Endothelial cell of umbilical vein (primary cell): ENCODE measurements around the gene DCUN1D1. TPM values are rescaled to one million over a fixed set of nuclear protein-coding genes. Genes with fewer than 3 reads are reported as not detected.
A peak's percentile ranks its signal among the peaks of the same experiment; 100 is the strongest.

Experiments used
- BruUV-seq: library from RNA; stranded (reverse); fragments of 400-500 nt; replicated peaks from 2 replicates; lab custom pipeline; 2021; lab: Mats Ljungman, UMichigan
- CTCF ChIA-PET: fragments of 300-600, 350-600 bp; sonication (Branson Sonifier 250); formaldehyde crosslinking; loops from one replicate; lab custom pipeline; 2021; ENCODE audit warnings: antibody characterized with exemption, inconsistent platforms; lab: Charles Lee
- POLR2A ChIA-PET: fragments of 300-600, 350-600 bp; sonication (Branson Sonifier 250); formaldehyde crosslinking; loops from one replicate; lab custom pipeline; 2021; ENCODE audit warnings: antibody characterized with exemption, inconsistent platforms; lab: Charles Lee
- DNase-seq: peaks from one replicate; pipeline ENCODE4 v3.0.0-alpha.2; 2011; ENCODE audit warnings: low read depth, low spot score
- FAIRE-seq: peaks from 2 replicates; lab custom pipeline; 2011; peaks lifted over from hg19 to GRCh38; lab: Jason Lieb, UNC
- H2AFZ ChIP-seq: 2 replicates; pipeline ENCODE4 v1.6.0; 2012; ENCODE audit warnings: low read depth, low read length, control low read depth, inconsistent platforms
- H3K27ac ChIP-seq: 2 replicates; pipeline ENCODE4 v1.5.1; 2011; ENCODE audit warnings: low read depth, mild to moderate bottlenecking, control low read depth, low read length, moderate library complexity; ENCODE audit not compliant: insufficient read depth
- H3K27me3 ChIP-seq, 2 experiments: 2 replicates each; pipeline versions ENCODE4 v1.6.0 to v1.6.1; 2011; ENCODE audit warnings: low read length in 2 of 2, mixed read lengths in 1 of 2; ENCODE audit not compliant: control insufficient read depth in 2 of 2, insufficient read depth in 2 of 2
- H3K36me3 ChIP-seq, 2 experiments: 2 replicates in 1 of 2; 3 replicates in 1 of 2; pipeline ENCODE4 v1.5.1; 2011; ENCODE audit warnings: low read length in 2 of 2, mild to moderate bottlenecking in 1 of 2, moderate library complexity in 1 of 2; ENCODE audit not compliant: control insufficient read depth in 2 of 2, insufficient read depth in 2 of 2; ENCODE audit errors: extremely low read depth in 1 of 2
- H3K4me1 ChIP-seq: 3 replicates; pipeline ENCODE4 v1.5.1; 2011; ENCODE audit warnings: mild to moderate bottlenecking, low read length; ENCODE audit not compliant: control insufficient read depth, insufficient read depth; ENCODE audit errors: extremely low read depth
- H3K4me2 ChIP-seq: 2 replicates; pipeline ENCODE4 v1.6.1; 2011; ENCODE audit warnings: low read length, control low read depth, mixed read lengths; ENCODE audit not compliant: insufficient read depth
- H3K4me3 ChIP-seq, 3 experiments: fragments of 200-600 bp in 1 of 3; sonication (generic), shearing (Covaris generic) in 1 of 3; replicated peaks in 1 of 3; 2 replicates each; pipeline ENCODE4 v1.5.1; 2011 to 2016; ENCODE audit warnings: control low read depth in 3 of 3, low read length in 3 of 3, mild to moderate bottlenecking in 2 of 3, inconsistent platforms in 1 of 3, low read depth in 1 of 3, moderate library complexity in 1 of 3; ENCODE audit not compliant: insufficient read depth in 1 of 3
- H3K79me2 ChIP-seq: 2 replicates; pipeline ENCODE4 v1.6.0; 2012; ENCODE audit warnings: low read length, inconsistent platforms; ENCODE audit not compliant: control insufficient read depth, insufficient read depth
- H3K9ac ChIP-seq: replicated peaks from 2 replicates; pipeline ENCODE3; 2011; ENCODE audit warnings: low read length, control low read depth; ENCODE audit not compliant: insufficient read depth; ENCODE audit errors: extremely low read depth
- H3K9me1 ChIP-seq: replicated peaks from 3 replicates; pipeline ENCODE4 v1.6.0; 2011; ENCODE audit warnings: mild to moderate bottlenecking, low read length; ENCODE audit not compliant: control insufficient read depth, insufficient read depth; ENCODE audit errors: extremely low read depth
- H3K9me3 ChIP-seq: replicated peaks from 2 replicates; pipeline ENCODE4 v1.5.1; 2012; ENCODE audit warnings: low read length, inconsistent platforms; ENCODE audit not compliant: control insufficient read depth, insufficient read depth
- H4K20me1 ChIP-seq: replicated peaks from 2 replicates; pipeline ENCODE3; 2011; ENCODE audit warnings: mild to moderate bottlenecking, low read length; ENCODE audit not compliant: control insufficient read depth, insufficient read depth; ENCODE audit errors: extremely low read depth
- GATA2 ChIP-seq: IDR thresholded peaks from 2 replicates; pipeline ENCODE4 v1.7.0; 2011; ENCODE audit warnings: low read depth, mild to moderate bottlenecking, moderate library complexity, mixed read lengths, low read length; ENCODE audit not compliant: insufficient read length, insufficient read depth
- POLR2A ChIP-seq: IDR thresholded peaks from 2 replicates; pipeline ENCODE4 v1.6.1; 2012; ENCODE audit warnings: low read depth, mild to moderate bottlenecking, control low read depth, low read length
- POLR2AphosphoS5 ChIP-seq: IDR thresholded peaks from 2 replicates; pipeline ENCODE4 v1.6.1; 2012; ENCODE audit warnings: low read depth, mild to moderate bottlenecking, control low read depth, low read length, moderate library complexity; ENCODE audit not compliant: insufficient read depth
- dilution Hi-C: fragments of 300-500 bp; cut with MboI; formaldehyde crosslinking; loops from one replicate; pipeline ENCODE4 v1.15.0; 2019; ENCODE audit warnings: low sequenced_read_pairs; ENCODE audit not compliant: extremely low pct_ligation_motif_present
- intact Hi-C: fragments of 100-400 bp; cut with micrococcal nuclease; formaldehyde crosslinking; loops from one replicate; pipeline ENCODE4 v1.10.0; 2022
- polyA plus RNA-seq, 4 experiments: library from polyadenylated mRNA; depleted of rRNA in 3 of 4; stranded (reverse) in 3 of 4; unstranded in 1 of 4; fragments of >200 nt; gene quantifications; 2 replicates each; pipeline versions ENCODE4 v1.2.1 to v1.2.3, GENCODE V29; 2011 to 2012; ENCODE audit warnings: missing spikeins in 1 of 4
- total RNA-seq: library from RNA; stranded (reverse); gene quantifications from 2 replicates; pipeline ENCODE4 v1.2.3, GENCODE V29; 2021
- TF ChIP-seq, protein P1 (sequence below), 2 donors: IDR thresholded peaks; 1 replicate in 1 of 2; 2 replicates in 1 of 2; pipeline ENCODE4 v1.5.1; 2011; ENCODE audit warnings: low read length in 2 of 2, mild to moderate bottlenecking in 2 of 2, moderate library complexity in 2 of 2, control low read depth in 1 of 2, inconsistent platforms in 1 of 2, low read depth in 1 of 2; ENCODE audit not compliant: insufficient read depth in 1 of 2; ENCODE audit errors: extremely low read depth in 1 of 2

DCUN1D1 gene
- total and polyA plus RNA-seq, 2 donors (not counting 3 experiments of a cell fraction or from before 2014, with no cell fraction given), result 4.9 to 41.3 TPM

GRCh38 chr3:182959474-182960350 lies 20.6 kb downstream of the DCUN1D1 start:
- Histone ChIP-seq H3K9ac (no peak overlapping the region), H3K36me3 (peaks cover 0 to 4% of the 10 kb centered on the region in 2 experiments), H2AFZ (no peak overlapping the region), H3K4me3 (no peak overlapping the region), H4K20me1 (no peaks in the 10 kb centered on the region), H3K79me2 (no peaks in the 10 kb centered on the region), H3K9me1 (no peaks in the 10 kb centered on the region), H3K4me2 (no peak overlapping the region), H3K9me3 (no peaks in the 10 kb centered on the region), H3K27ac (no peak overlapping the region), H3K27me3 (no peaks in the 10 kb centered on the region), H3K4me1 (no peaks in the 10 kb centered on the region)
- FAIRE-seq (no peak), DNase-seq (peak; percentile 18)
- dilution Hi-C loops (no loop called here), intact Hi-C loops (no loop called here)
- POLR2A ChIA-PET, result no interaction called here
- no TSS peak for BruUV-seq
- TF ChIP-seq GATA2 (no peak), POLR2A (no peak), POLR2AphosphoS5 (no peak)
- TF ChIP-seq, protein P1, sequence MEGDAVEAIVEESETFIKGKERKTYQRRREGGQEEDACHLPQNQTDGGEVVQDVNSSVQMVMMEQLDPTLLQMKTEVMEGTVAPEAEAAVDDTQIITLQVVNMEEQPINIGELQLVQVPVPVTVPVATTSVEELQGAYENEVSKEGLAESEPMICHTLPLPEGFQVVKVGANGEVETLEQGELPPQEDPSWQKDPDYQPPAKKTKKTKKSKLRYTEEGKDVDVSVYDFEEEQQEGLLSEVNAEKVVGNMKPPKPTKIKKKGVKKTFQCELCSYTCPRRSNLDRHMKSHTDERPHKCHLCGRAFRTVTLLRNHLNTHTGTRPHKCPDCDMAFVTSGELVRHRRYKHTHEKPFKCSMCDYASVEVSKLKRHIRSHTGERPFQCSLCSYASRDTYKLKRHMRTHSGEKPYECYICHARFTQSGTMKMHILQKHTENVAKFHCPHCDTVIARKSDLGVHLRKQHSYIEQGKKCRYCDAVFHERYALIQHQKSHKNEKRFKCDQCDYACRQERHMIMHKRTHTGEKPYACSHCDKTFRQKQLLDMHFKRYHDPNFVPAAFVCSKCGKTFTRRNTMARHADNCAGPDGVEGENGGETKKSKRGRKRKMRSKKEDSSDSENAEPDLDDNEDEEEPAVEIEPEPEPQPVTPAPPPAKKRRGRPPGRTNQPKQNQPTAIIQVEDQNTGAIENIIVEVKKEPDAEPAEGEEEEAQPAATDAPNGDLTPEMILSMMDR (IDR thresholded peaks at IDR 0.05; ENCODE audit: extremely low read depth in 1 of 2, insufficient read depth in 1 of 2, low read depth in 1 of 2, low read length in 2 of 2), result no peak
- CTCF ChIA-PET, result no interaction called here
